Omental fat pad (tissue), 4 donors: ENCODE results near the gene PDGFD. TPM values are rescaled to one million over a fixed set of nuclear protein-coding genes. Genes with fewer than 3 reads are reported as not detected.

Source experiments
- ATAC-seq: fragments of 150-250 bp; one replicate; pipeline ENCODE4 v1.9.1; 2016; ENCODE audit warnings: mild to moderate bottlenecking, moderate library complexity; ENCODE audit not compliant: low FRiP score
- DNase-seq: peaks from one replicate; pipeline ENCODE4 v3.0.0-alpha.2; 2019; ENCODE audit warnings: low spot score
- total RNA-seq, 4 donors: library from RNA; depleted of rRNA; stranded (reverse); fragments of >200 nt; gene quantifications; one replicate each; pipeline ENCODE4 v1.1.0, GENCODE V29; 2016
- TF ChIP-seq, protein P1 (sequence below), 3 donors: fragments of 450-650 bp; IDR thresholded peaks; one replicate each; pipeline ENCODE4 v1.5.1; 2016 to 2017; ENCODE audit warnings: antibody characterized with exemption in 3 of 3, mild to moderate bottlenecking in 3 of 3, moderate library complexity in 2 of 3

Gene PDGFD
- total RNA-seq, 4 donors from 2014 or later: 11.3 to 63.1 (median 38.9) TPM

DNA sequence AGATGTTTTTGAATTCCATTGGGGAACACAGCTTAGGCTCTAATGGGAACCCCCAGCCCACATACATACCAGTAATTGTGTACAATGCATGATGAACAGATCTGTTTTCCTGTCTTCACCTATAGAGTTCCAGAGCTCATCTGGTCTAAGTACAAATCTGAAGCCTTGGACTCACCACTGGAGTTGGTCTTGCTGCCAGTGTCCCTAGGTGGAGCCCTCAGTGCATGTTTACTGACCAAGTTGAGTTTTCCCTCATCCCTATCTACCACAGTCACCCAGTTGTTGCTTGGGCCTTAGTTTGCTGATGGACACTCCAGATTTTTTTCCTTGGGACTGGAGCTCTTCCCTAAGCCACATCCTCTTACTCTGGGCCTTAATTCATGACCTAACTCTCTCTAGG is 286.7 kb downstream of the PDGFD start:
- no peak for ATAC-seq
- TF ChIP-seq, protein P1, sequence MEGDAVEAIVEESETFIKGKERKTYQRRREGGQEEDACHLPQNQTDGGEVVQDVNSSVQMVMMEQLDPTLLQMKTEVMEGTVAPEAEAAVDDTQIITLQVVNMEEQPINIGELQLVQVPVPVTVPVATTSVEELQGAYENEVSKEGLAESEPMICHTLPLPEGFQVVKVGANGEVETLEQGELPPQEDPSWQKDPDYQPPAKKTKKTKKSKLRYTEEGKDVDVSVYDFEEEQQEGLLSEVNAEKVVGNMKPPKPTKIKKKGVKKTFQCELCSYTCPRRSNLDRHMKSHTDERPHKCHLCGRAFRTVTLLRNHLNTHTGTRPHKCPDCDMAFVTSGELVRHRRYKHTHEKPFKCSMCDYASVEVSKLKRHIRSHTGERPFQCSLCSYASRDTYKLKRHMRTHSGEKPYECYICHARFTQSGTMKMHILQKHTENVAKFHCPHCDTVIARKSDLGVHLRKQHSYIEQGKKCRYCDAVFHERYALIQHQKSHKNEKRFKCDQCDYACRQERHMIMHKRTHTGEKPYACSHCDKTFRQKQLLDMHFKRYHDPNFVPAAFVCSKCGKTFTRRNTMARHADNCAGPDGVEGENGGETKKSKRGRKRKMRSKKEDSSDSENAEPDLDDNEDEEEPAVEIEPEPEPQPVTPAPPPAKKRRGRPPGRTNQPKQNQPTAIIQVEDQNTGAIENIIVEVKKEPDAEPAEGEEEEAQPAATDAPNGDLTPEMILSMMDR (IDR thresholded peaks at IDR 0.05): no peak

DNA sequence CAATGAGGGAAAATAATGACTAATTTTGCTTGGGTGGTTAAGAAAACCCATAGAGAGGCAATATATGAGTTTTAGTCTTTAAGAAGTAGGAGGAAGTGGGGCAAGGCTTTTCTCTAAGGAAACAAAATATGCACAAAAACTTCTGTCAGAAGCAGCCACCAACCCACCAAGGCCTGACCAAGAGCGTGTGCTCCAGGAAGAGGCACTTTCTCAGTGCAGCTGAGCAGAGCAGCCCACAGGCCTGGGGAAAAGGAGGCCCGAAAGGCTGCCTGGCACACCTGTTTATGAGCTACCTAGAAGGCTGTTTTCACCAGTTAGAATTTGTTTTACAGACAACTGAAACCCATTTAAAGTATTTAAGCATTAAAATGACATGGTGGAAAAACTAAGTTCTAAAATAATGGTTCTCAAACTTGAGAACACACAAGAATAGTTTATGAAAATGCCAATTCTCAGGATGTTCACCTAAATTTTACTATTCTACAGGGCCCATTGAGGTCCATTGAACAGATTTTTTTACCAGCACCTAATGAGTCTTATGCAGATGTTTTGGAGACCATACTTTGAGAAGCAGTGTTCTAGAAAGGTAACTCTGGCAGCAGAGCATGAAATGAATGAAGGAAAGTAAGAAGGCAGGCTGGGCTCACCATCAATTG is 288.0 kb downstream of the PDGFD start:
- ATAC-seq (no peak), DNase-seq (no peak)
- TF ChIP-seq, protein P1 (IDR thresholded peaks at IDR 0.05): no peak

More for the DNA sequence above, 286.7 kb downstream of the PDGFD start:
- no peak for DNase-seq

DNA sequence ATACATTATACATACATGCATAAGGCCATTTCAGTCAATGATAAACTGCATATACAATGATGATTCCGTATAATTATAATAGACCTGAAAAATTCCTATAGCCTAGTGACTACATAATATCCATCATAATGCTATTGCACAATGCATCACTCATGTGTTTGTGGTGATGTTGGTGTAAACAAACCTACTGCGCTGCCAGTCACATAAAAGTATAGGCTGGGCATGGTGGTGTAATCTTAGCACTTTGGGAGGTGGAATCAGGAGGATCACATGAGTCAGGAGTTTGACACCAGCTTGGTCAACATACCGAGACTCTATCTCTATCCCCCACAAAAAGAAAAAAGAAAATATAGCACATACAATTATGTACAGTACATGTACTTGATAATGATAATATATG is 291.2 kb downstream of the PDGFD start:
- TF ChIP-seq, protein P1 (IDR thresholded peaks at IDR 0.05): no peak
- DNase-seq (no peak), ATAC-seq (no peak)

- TF ChIP-seq, protein P1 (IDR thresholded peaks at IDR 0.05): no peak
- DNase-seq: no peak
- ATAC-seq: no peak
These were observed 291.9 kb downstream of the PDGFD start for GRCh38 chr11:103871923-103872551.

DNA sequence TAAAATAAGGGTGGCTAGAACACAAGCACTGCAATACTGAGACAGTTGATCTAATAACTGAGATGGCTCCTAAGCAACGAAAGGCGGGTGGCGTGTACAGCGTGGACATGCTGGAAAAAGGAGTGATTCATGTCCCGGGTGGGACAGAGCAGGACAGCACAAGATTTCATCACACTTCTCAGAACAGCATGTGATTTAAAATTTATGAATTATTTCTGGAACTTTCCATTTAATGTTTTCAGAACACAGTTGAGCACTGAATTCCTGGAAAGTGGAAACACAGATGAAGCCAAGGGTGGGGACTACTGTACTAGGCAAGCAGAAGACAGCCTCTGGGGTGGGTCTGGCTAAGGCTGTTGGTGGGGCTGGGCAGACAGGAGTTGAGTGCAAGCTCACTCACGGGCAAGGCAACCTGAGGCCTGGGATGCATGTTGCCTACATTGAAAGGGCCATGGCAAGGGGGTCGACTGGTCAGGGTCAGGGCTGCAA is 293.1 kb downstream of the PDGFD start:
- TF ChIP-seq, protein P1 (IDR thresholded peaks at IDR 0.05): no peak
- ATAC-seq (peak; percentile 95), DNase-seq (peak; percentile 31)

DNA sequence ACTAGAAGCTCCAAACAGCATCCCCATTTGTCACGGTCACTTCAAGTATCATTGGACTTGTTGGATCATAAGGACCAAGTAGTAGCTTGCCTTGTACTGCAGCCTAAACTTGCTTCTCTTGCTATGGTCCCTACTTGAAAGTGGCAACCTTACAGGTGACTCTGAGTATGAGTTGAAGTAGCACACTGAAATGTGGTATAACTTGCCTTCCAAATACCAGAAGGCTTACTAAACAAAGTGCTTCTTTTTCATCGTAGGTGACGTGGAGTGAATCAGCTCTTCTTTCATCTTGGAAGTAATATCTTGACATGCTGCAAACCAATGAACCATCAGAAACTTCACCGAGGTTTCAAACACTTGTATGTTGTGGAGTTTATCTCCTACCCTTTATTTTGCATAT is 296.5 kb downstream of the PDGFD start:
- no peak for DNase-seq
- TF ChIP-seq, protein P1 (IDR thresholded peaks at IDR 0.05): no peak
- no peak for ATAC-seq

DNA sequence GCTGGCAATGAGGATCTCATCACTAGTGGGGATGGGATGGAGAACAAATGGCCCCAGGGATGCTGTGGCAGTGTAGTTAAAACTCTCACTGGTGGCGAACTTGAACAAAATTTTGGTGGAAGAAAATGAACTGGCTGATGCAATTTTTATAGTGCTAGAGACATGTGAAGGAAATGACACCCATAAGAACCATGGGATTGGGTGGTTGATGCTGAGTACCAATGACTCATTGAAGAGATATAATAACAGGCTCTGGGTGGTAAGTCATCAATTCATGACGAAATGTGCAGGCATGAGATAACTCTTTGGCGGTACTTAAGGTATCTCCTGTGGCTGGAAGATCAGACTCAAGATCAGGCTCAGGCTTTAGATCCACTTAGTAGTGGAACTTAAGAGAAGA is 300.4 kb downstream of the PDGFD start:
- TF ChIP-seq, protein P1 (IDR thresholded peaks at IDR 0.05): no peak
- ATAC-seq: no peak
- DNase-seq: no peak
